ENCODE results near the gene MAJIN.

GRCh38 chr11:65013888-65014725, 42.2 kb upstream of the MAJIN start, which contains the start of gene ARL2:
- TF ChIP-seq CTCF (IDR thresholded peaks at IDR 0.05) = peak; percentile 96
- no peak for TF ChIP-seq ZFX (IDR thresholded peaks at IDR 0.05; ENCODE audit: borderline replicate concordance)
